ENCODE data around the gene CCDC85C. TPM values are rescaled to one million over a fixed set of nuclear protein-coding genes. Genes with fewer than 3 reads are reported as not detected.

Gene CCDC85C
- total and polyA plus RNA-seq, 8 donors, result 10.5 to 28.6 (median 15.9) TPM

DNA sequence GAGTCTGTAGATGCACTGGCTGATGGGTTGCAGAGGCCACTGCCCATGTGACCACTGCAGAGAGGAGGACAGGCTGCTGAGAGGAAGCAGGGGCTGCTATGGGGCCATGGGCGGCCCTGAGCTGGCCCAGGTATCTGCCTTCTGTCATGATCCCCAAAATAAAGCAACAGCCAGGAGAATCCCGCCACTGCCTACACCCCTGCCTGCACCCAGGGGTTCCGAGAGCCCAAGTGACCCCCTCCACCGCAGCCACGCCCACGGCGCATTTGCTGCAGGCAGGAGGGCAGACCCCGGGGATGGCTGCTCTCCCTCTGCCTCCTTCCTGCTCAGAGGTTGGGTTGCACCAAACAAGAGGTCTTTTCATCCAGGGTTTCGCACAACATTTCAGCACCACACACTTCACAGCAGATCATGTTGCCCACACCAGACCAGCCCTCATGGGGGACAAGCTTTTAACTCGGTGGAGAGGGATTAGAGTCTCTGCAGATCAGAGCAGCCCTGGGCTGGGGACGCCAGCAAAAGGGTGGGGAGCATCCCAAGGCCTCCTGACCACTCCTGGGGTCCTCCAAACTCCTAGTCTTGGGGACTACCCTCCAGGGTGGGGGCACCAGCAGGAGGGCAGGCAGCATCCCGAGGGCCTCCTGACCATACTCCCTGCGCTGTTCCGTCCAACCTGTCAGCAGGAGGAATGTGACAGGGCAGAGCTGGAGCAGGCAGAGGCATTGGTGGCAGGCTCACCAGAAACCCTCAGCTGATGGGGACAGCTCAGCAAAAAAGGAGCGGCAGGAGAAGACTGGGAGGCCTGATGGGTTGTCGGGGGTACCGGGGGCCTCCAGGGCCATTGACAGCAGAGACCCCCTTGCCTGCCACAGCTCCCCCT lies 14.1 kb downstream of the CCDC85C start:
- peaks cover 72 to 90% (median 89%) of the 10 kb centered on the region in 4 donors for H3K4me1 ChIP-seq
- DNase-seq, result no peak
- no peaks in the 10 kb centered on the region for H3K27me3 ChIP-seq
- 76 to 80% (median 79%) methylated on average over 9 to 17 of the region's 17 CpGs for WGBS, 5 donors
- H3K9me3 ChIP-seq, result no peaks in the 10 kb centered on the region
- H3K36me3 ChIP-seq, result no peaks in the 10 kb centered on the region
- no peak for TF ChIP-seq POLR2A (IDR thresholded peaks at IDR 0.05)
- no peak for TF ChIP-seq CTCF (IDR thresholded peaks at IDR 0.05)
- no peak for TF ChIP-seq EP300 (IDR thresholded peaks at IDR 0.05)
- TF ChIP-seq POLR2AphosphoS5 (IDR thresholded peaks at IDR 0.05), result no peak
- peak overlapping the region in 4 of 5 donors; percentile 17 to 67 (median 43) for H3K27ac ChIP-seq
- H3K4me3 ChIP-seq, result no peak overlapping the region
- intact Hi-C loops (cut with DNase I; ENCODE audit: low total_unique reads), result no loop called here

DNA sequence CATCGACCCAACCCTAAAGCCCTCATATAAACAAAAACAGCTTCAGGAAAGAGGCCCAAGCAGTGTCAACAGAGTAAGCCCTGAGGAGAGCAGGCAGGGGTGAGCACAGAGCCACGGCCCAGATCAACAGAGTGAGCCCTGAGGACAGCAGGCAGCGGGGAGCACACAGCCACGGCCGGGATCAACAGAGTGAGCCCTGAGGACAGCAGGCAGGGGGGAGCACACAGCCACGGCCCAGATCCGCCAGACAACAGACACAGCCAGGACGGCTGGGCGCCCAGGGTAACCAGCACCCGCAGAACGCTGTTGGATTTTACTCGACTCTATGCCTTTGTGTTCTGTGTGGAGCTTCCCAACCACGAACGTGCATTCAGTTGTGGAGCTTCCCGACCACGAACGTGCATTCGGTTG lies 15.0 kb downstream of the CCDC85C start:
- Histone ChIP-seq H3K4me3 (no peak overlapping the region), H3K27ac (peak overlapping the region in 4 of 5 donors; percentile 17 to 67 (median 43)), H3K27me3 (no peaks in the 10 kb centered on the region), H3K36me3 (no peaks in the 10 kb centered on the region), H3K4me1 (peaks cover 64 to 82% (median 80%) of the 10 kb centered on the region in 4 donors), H3K9me3 (no peaks in the 10 kb centered on the region)
- no peak for DNase-seq
- WGBS, 5 donors, result 56 to 70% (median 62%) methylated on average over 17 to 18 of the region's 18 CpGs
- intact Hi-C loops (cut with DNase I; ENCODE audit: low total_unique reads), result no loop called here
- TF ChIP-seq POLR2A (IDR thresholded peaks at IDR 0.05) (no peak), EP300 (IDR thresholded peaks at IDR 0.05) (no peak), CTCF (IDR thresholded peaks at IDR 0.05) (no peak), POLR2AphosphoS5 (IDR thresholded peaks at IDR 0.05) (no peak)

DNA sequence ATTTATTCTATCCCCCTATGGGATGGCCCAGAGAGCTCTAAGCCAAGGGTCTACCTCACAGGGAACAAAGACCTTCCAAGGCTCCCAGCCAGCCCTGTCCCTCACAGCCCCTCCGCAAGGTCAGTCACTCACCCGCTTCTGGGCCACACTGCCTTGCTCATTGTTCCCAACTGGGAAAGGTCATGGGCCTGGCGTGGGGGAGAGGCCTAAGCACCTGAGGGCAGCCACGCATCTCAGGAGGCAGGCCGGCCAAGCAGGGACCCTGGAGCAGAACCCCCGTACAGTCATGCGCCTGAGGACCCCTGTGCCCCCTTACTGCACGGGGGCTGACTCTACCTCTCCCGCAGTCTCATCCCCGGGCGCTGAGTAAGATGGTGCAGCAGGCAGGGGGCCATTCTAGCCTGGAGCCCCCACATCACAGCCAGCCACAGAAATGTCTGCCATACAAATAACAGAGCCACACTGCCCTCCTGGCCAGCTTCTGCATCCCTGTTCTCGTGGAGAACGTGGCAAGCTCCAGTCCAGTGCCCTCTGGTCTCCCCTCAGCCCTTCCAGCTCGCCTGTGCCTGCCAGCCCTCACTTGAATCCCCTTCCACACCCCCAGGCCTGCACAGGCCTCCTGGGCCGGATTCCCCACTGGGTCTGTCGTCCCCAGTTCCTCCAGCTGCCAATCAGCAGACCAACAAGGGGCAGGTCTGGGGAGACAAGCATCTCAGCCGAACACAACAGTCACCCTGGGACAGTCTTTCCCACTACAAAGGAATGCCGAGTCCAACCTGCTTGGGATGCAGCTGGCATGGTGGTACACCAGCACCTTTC lies 16.3 kb downstream of the CCDC85C start:
- Histone ChIP-seq H3K4me3 (no peak overlapping the region), H3K27me3 (no peaks in the 10 kb centered on the region), H3K27ac (peak overlapping the region in 4 of 5 donors; percentile 20 to 67 (median 43)), H3K9me3 (no peaks in the 10 kb centered on the region), H3K36me3 (no peaks in the 10 kb centered on the region), H3K4me1 (peaks cover 54 to 70% (median 68%) of the 10 kb centered on the region in 4 donors)
- TF ChIP-seq EP300 (IDR thresholded peaks at IDR 0.05) (no peak), POLR2AphosphoS5 (IDR thresholded peaks at IDR 0.05) (no peak), CTCF (IDR thresholded peaks at IDR 0.05) (no peak), POLR2A (IDR thresholded peaks at IDR 0.05) (no peak)
- intact Hi-C loops (cut with DNase I; ENCODE audit: low total_unique reads), result no loop called here
- no peak for DNase-seq
- WGBS, 5 donors, result 84 to 89% (median 87%) methylated on average over 11 to 18 of the region's 18 CpGs

- Histone ChIP-seq H3K36me3 (no peaks in the 10 kb centered on the region), H3K27ac (peak overlapping the region in 4 of 5 donors; percentile 20 to 67 (median 43)), H3K4me3 (no peak overlapping the region), H3K4me1 (peaks cover 46 to 63% (median 62%) of the 10 kb centered on the region in 4 donors), H3K9me3 (no peaks in the 10 kb centered on the region), H3K27me3 (no peaks in the 10 kb centered on the region)
- WGBS, 5 donors, result 70 to 90% (median 82%) methylated on average over 7 to 13 of the region's 13 CpGs
- DNase-seq, result no peak
- TF ChIP-seq POLR2AphosphoS5 (IDR thresholded peaks at IDR 0.05), result no peak
- intact Hi-C loops (cut with DNase I; ENCODE audit: low total_unique reads), result no loop called here
Observed at GRCh38 chr14:99586761-99587459, 17.1 kb downstream of the CCDC85C start.
